MM.1S (cell line): ENCODE data around the gene OPA3.

Experiments used
- DNase-seq: peaks from one replicate; pipeline ENCODE4 v3.0.0-alpha.2; 2015
- H2AFZ ChIP-seq: fragments of 300-600 bp; sonication (generic); 2 replicates; pipeline ENCODE4 v1.6.0; 2016; ENCODE audit warnings: antibody characterized with exemption, low read length
- H3F3A ChIP-seq: fragments of 300-600 bp; sonication (generic); 2 replicates; pipeline ENCODE4 v1.6.1; 2016; ENCODE audit warnings: mild to moderate bottlenecking, antibody characterized with exemption, low read length, moderate library complexity, mixed read lengths; ENCODE audit not compliant: insufficient read depth
- H3K27ac ChIP-seq: fragments of 300-600 bp; sonication (generic); 2 replicates; pipeline ENCODE4 v1.5.1; 2016; ENCODE audit warnings: mild to moderate bottlenecking, low read length
- H3K27me3 ChIP-seq: fragments of 300-600 bp; sonication (generic); replicated peaks from 2 replicates; pipeline ENCODE4 v1.6.0; 2016; ENCODE audit warnings: low read length; ENCODE audit not compliant: insufficient read depth
- H3K36me3 ChIP-seq: fragments of 300-600 bp; sonication (generic); replicated peaks from 2 replicates; pipeline ENCODE4 v1.6.1; 2016; ENCODE audit warnings: mild to moderate bottlenecking, low read length, mixed read lengths; ENCODE audit not compliant: insufficient read depth
- H3K4me1 ChIP-seq: fragments of 300-600 bp; sonication (generic); 2 replicates; pipeline ENCODE4 v1.6.1; 2016; ENCODE audit warnings: low read length, mixed read lengths
- H3K4me2 ChIP-seq: fragments of 300-600 bp; sonication (generic); 2 replicates; pipeline ENCODE4 v1.6.0; 2016; ENCODE audit warnings: low read depth, low read length
- H3K4me3 ChIP-seq: fragments of 300-600 bp; sonication (generic); 2 replicates; pipeline ENCODE4 v1.5.1; 2016; ENCODE audit warnings: low read length, mixed read lengths
- H3K79me2 ChIP-seq: fragments of 300-600 bp; sonication (generic); 2 replicates; pipeline ENCODE4 v1.6.1; 2016; ENCODE audit warnings: mixed run types, low read length, mixed read lengths
- H3K9ac ChIP-seq: fragments of 300-600 bp; sonication (generic); 2 replicates; pipeline ENCODE4 v1.6.1; 2016; ENCODE audit warnings: low read length, mixed read lengths
- H3K9me2 ChIP-seq: fragments of 300-600 bp; sonication (generic); replicated peaks from 2 replicates; pipeline ENCODE4 v1.6.1; 2016; ENCODE audit warnings: mild to moderate bottlenecking, low read length, mixed read lengths; ENCODE audit not compliant: insufficient read depth
- H3K9me3 ChIP-seq: fragments of 300-600 bp; sonication (generic); replicated peaks from 2 replicates; pipeline ENCODE4 v1.6.1; 2016; ENCODE audit warnings: mild to moderate bottlenecking, low read length, mixed read lengths; ENCODE audit not compliant: insufficient read depth
- H4K20me1 ChIP-seq: fragments of 300-600 bp; sonication (generic); 2 replicates; pipeline ENCODE4 v1.6.1; 2016; ENCODE audit warnings: mild to moderate bottlenecking, low read length, moderate library complexity, mixed read lengths; ENCODE audit not compliant: insufficient read depth
- CTCF ChIP-seq: fragments of 300-600 bp; sonication (generic); IDR thresholded peaks from 2 replicates; pipeline ENCODE4 v1.5.1; 2016; ENCODE audit warnings: antibody characterized with exemption, low read length, mixed read lengths
- EZH2 ChIP-seq: fragments of 300-600 bp; sonication (generic); optimal IDR thresholded peaks from 2 replicates; pipeline ENCODE3; 2017; ENCODE audit warnings: low read depth, mild to moderate bottlenecking, antibody characterized with exemption, low read length, mixed read lengths
- EZH2phosphoT487 ChIP-seq: fragments of 300-600 bp; sonication (generic); IDR thresholded peaks from 2 replicates; pipeline ENCODE4 v1.6.1; 2018; ENCODE audit warnings: antibody characterized with exemption, low read length

OPA3 gene

DNA sequence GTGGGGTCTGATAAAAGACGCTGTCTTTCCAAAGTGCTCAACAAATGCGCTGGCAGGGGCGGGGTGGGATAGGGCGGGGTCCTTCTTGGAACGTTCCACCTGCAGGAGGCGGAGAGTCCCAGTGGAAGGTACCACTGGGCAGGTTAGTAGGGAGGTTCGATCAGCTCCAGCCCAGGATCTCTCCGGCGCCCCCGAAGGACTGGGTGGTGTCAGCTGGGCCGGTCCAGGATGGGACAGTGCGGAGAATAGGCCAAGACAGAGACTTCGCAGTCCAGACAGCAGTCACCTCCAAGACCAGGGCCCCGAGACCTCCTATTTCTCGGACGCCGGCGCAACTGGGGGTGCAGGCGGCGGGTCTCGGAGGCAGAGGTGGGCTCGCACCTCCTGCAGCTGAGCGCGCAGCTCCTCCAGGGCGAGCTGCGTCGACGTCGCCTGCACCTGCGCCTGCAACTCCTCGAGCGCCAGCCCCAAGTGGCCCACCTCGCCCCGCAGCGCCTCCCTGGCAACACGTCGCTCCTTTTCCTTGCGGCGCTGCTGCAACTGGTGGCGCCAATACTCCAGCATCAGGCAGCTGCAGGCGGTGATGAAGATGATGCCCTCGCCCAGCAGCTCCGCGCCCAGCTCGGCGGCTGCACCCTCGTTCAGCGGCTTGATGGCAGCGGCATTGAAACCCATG, 55.7 kb downstream of the OPA3 start:
- Histone ChIP-seq H3K9ac (no peak overlapping the region), H2AFZ (no peak overlapping the region), H3K27ac (no peak overlapping the region), H3K79me2 (no peaks in the 10 kb centered on the region), H4K20me1 (no peaks in the 10 kb centered on the region), H3K4me3 (no peak overlapping the region), H3K27me3 (no peaks in the 10 kb centered on the region), H3K36me3 (no peaks in the 10 kb centered on the region; the same call in 1 of the 2 replicates), H3K9me3 (no peaks in the 10 kb centered on the region), H3K4me2 (no peak overlapping the region), H3K9me2 (no peaks in the 10 kb centered on the region), H3K4me1 (no peaks in the 10 kb centered on the region), H3F3A (no peaks in the 10 kb centered on the region)
- no peak for TF ChIP-seq EZH2phosphoT487
- no peak for DNase-seq

DNA sequence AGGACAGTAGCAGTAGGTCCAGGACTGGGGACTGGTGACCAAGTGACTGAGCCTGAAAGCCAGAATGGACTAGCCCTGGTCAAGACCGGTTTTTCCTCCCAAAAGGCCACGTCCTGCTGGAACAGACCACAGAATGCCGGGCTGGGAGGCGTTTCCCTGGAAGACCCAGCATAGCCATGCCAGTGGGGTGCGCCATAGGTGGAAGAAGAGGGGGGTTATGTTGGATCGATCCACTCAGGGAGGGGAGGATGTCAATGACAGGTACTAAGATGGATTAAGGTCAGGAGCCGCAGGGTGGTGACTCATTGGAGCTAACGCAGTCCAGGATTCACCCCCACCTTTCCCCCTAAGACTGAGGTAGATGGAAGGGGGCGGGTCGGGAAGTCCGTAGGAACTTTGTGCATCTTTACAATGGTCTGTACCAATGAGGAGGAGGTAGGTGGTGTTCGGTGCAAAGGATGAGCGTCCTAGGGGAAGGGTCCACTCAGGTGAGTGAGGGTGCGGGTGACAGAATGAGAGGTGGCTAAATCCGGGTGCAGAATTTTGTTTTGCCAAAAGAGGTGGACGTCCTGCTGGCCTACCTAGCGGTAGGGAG, 56.4 kb downstream of the OPA3 start:
- Histone ChIP-seq H3K9ac (no peak overlapping the region), H3K4me2 (no peak overlapping the region), H3K79me2 (no peaks in the 10 kb centered on the region), H3F3A (no peaks in the 10 kb centered on the region), H3K9me2 (no peaks in the 10 kb centered on the region), H3K36me3 (no peaks in the 10 kb centered on the region; the same call in 1 of the 2 replicates), H3K27ac (no peak overlapping the region), H3K4me3 (no peak overlapping the region), H3K9me3 (no peaks in the 10 kb centered on the region), H4K20me1 (no peaks in the 10 kb centered on the region), H2AFZ (no peak overlapping the region), H3K4me1 (0 out of 2 replicates have a peak, but pooled peaks cover 3% of the 10 kb centered on the region), H3K27me3 (no peaks in the 10 kb centered on the region)
- no peak for TF ChIP-seq EZH2phosphoT487
- TF ChIP-seq CTCF: no peak
- TF ChIP-seq EZH2: no peak
- DNase-seq: no peak

DNA sequence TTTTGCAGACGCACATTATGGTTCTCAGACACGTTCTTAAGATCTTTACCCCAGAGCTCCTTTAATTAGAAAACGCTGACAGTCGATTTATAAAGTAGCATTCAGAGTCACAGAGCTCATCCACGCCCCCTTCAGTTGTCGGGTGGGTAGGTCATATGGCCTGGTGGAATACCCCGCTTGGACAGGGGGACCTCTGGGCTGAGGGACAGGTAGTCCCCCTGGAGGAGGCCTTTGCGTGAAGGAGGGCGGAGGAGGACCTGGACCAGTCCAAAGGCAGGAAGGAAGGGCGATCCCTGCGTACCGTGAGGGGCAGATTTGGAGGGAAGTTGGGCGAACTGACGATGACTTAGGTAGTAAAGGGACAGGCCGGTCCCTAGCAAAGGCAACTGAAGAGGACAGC, 56.9 kb downstream of the OPA3 start:
- Histone ChIP-seq H2AFZ (no peak overlapping the region), H3K9me3 (no peaks in the 10 kb centered on the region), H3K27me3 (no peaks in the 10 kb centered on the region), H3K36me3 (no peaks in the 10 kb centered on the region; the same call in 1 of the 2 replicates), H4K20me1 (no peaks in the 10 kb centered on the region), H3K9ac (no peak overlapping the region), H3K4me1 (0 out of 2 replicates have a peak, but pooled peaks cover 3% of the 10 kb centered on the region), H3K27ac (no peak overlapping the region), H3F3A (no peaks in the 10 kb centered on the region), H3K79me2 (no peaks in the 10 kb centered on the region), H3K4me3 (no peak overlapping the region), H3K9me2 (no peaks in the 10 kb centered on the region), H3K4me2 (no peak overlapping the region)
- DNase-seq: no peak
- TF ChIP-seq EZH2: no peak
- TF ChIP-seq CTCF: no peak
- no peak for TF ChIP-seq EZH2phosphoT487

- Histone ChIP-seq H3K27ac (no peak overlapping the region), H4K20me1 (no peaks in the 10 kb centered on the region), H3K9ac (no peak overlapping the region), H3F3A (no peaks in the 10 kb centered on the region), H3K79me2 (no peaks in the 10 kb centered on the region), H2AFZ (no peak overlapping the region), H3K4me2 (no peak overlapping the region), H3K4me3 (no peak overlapping the region), H3K27me3 (no peaks in the 10 kb centered on the region), H3K4me1 (0 out of 2 replicates have a peak, but pooled peaks cover 3% of the 10 kb centered on the region), H3K9me2 (no peaks in the 10 kb centered on the region), H3K36me3 (no peaks in the 10 kb centered on the region; the same call in 1 of the 2 replicates), H3K9me3 (no peaks in the 10 kb centered on the region)
- no peak for DNase-seq
- TF ChIP-seq CTCF: no peak
- TF ChIP-seq EZH2: no peak
- TF ChIP-seq EZH2phosphoT487: no peak
These were observed 57.6 kb downstream of the OPA3 start for GRCh38 chr19:45526971-45527370.
